AG09309 (cell line): ENCODE data around the gene CASP3.
"Not testable (repeated sequence)": the region's sequence is repeated elsewhere in the genome, so short reads cannot be mapped to it uniquely, and the experiment has no call there.

Experiments used
- DNase-seq: peaks from one replicate; pipeline ENCODE4 v3.0.0-alpha.2; 2010; ENCODE audit warnings: low read depth
- H3K4me3 ChIP-seq: 2 replicates; pipeline ENCODE4 v1.5.1; 2011; ENCODE audit warnings: mild to moderate bottlenecking, low read depth, low read length, moderate library complexity; ENCODE audit not compliant: control insufficient read depth
- TF ChIP-seq, protein P1 (sequence below): IDR thresholded peaks from 2 replicates; pipeline ENCODE4 v1.5.1; 2011; ENCODE audit warnings: mild to moderate bottlenecking, low read depth, low read length, inconsistent platforms; ENCODE audit not compliant: insufficient read depth, control insufficient read depth; ENCODE audit errors: missing control alignments

The CASP3 gene

DNA sequence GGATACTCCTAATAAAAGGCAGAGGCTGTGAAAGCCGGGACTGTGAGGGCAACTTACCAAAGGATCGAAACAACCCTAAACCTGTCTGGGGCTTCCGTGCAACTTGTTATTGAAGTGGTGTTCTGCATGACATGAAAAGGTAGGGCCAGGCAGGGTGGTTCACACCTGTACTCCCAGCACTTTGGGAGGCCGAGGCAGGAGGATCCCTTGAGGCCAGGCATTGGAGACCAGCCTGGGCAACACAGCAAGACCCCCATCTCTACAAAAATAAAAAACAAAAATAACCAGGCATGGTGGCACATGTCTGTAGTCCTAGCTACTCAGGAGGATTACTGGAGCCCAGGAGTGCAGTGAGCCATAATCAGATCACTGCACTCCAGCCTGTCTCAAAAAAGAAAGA, 12.3 kb downstream of the CASP3 start:
- no peak for DNase-seq
- H3K4me3 ChIP-seq, result no peak overlapping the region
- TF ChIP-seq, protein P1, sequence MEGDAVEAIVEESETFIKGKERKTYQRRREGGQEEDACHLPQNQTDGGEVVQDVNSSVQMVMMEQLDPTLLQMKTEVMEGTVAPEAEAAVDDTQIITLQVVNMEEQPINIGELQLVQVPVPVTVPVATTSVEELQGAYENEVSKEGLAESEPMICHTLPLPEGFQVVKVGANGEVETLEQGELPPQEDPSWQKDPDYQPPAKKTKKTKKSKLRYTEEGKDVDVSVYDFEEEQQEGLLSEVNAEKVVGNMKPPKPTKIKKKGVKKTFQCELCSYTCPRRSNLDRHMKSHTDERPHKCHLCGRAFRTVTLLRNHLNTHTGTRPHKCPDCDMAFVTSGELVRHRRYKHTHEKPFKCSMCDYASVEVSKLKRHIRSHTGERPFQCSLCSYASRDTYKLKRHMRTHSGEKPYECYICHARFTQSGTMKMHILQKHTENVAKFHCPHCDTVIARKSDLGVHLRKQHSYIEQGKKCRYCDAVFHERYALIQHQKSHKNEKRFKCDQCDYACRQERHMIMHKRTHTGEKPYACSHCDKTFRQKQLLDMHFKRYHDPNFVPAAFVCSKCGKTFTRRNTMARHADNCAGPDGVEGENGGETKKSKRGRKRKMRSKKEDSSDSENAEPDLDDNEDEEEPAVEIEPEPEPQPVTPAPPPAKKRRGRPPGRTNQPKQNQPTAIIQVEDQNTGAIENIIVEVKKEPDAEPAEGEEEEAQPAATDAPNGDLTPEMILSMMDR, result no peak

- no peak overlapping the region for H3K4me3 ChIP-seq
- TF ChIP-seq, protein P1, result no peak
- no peak for DNase-seq
Observed at GRCh38 chr4:184636144-184636543, 13.1 kb downstream of the CASP3 start.

DNA sequence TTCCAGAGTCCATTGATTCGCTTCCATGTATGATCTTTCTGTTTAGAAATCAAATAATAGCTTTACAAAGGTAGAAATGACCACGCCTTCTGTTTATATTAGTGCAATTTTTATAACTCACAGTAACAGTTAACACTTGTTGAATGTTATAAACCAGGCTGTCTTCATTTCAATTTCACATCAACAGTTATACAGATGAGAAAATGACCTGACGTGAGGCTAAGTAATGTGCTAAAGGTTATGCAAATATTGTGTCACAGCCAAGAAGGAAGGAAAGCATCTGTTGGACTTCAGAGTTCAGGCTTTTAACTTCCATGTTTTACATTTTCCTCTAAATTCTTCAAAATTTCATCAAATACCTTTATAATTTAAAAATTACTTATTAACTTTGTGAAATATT, 13.9 kb downstream of the CASP3 start:
- no peak overlapping the region for H3K4me3 ChIP-seq
- DNase-seq, result no peak
- TF ChIP-seq, protein P1, result no peak

GRCh38 chr4:184632842-184633241, 16.4 kb downstream of the CASP3 start:
- TF ChIP-seq, protein P1, result no peak
- H3K4me3 ChIP-seq, result no peak overlapping the region
- DNase-seq, result no peak

- TF ChIP-seq, protein P1, result no peak
- no peak overlapping the region for H3K4me3 ChIP-seq
- DNase-seq, result no peak
Observed at GRCh38 chr4:184628103-184628502, 21.1 kb downstream of the CASP3 start.

GRCh38 chr4:184625783-184626596, 23.3 kb downstream of the CASP3 start:
- not testable (repeated sequence) for DNase-seq, H3K4me3 ChIP-seq

- H3K4me3 ChIP-seq, result no peak overlapping the region
- TF ChIP-seq, protein P1, result no peak
- no peak for DNase-seq
Observed at GRCh38 chr4:184624972-184625554, 24.2 kb downstream of the CASP3 start.

DNA sequence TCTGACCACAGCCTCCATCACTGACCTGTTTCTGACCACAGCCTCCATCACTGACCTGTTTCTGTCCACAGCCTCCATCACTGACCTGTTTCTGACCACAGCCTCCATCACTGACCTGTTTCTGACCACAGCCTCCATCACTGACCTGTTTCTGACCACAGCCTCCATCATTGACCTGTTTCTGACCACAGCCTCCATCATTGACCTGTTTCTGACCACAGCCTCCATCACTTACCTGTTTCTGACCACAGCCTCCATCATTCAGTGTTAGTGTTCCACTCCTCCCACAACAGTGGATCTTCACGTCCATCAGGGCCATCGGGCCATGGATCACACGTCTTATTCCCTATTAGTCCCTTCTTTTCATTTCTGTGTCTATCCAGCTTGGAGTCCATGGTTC, 24.7 kb downstream of the CASP3 start:
- H3K4me3 ChIP-seq, DNase-seq: not testable (repeated sequence)
